HL-60 (cell line): ENCODE data around the gene KCNJ6.

Source experiments
- DNase-seq, 2 experiments: peaks; one replicate each; pipeline ENCODE4 v3.0.0-alpha.2; 2010 to 2020; ENCODE audit warnings: low read depth in 1 of 2, low spot score in 1 of 2
- H3K27ac ChIP-seq: fragments of 250-450 bp; sonication (Bioruptor Pico); replicated peaks from 2 replicates; pipeline ENCODE4 v1.5.1; 2020; ENCODE audit warnings: mild to moderate bottlenecking, moderate library complexity
- H3K27me3 ChIP-seq: fragments of 250-450 bp; sonication (Bioruptor Pico); 2 replicates; pipeline ENCODE4 v1.5.1; 2021; ENCODE audit warnings: mild to moderate bottlenecking, moderate library complexity; ENCODE audit not compliant: insufficient read depth, poor library complexity, severe bottlenecking
- H3K4me3 ChIP-seq: replicated peaks from 2 replicates; pipeline ENCODE4 v1.5.1; 2011; ENCODE audit warnings: mild to moderate bottlenecking, control low read depth, low read length; ENCODE audit not compliant: insufficient read depth
- GABPA ChIP-seq: IDR thresholded peaks from 2 replicates; pipeline ENCODE4 v1.6.1; 2012; ENCODE audit warnings: low read depth
- POLR2AphosphoS5 ChIP-seq: IDR thresholded peaks from 2 replicates; pipeline ENCODE4 v1.6.1; 2012; ENCODE audit warnings: low read depth
- SPI1 ChIP-seq: IDR thresholded peaks from 2 replicates; pipeline ENCODE4 v1.6.1; 2012; ENCODE audit warnings: low read depth, mild to moderate bottlenecking, borderline replicate concordance
- TF ChIP-seq, protein P1 (sequence below): IDR thresholded peaks from 2 replicates; pipeline ENCODE4 v1.6.1; 2012; ENCODE audit warnings: low read depth; ENCODE audit not compliant: insufficient replicate concordance
- TF ChIP-seq, protein P2 (sequence below): IDR thresholded peaks from one replicate; pipeline ENCODE4 v1.5.1; 2011; ENCODE audit warnings: low read length, control low read depth, inconsistent platforms; ENCODE audit not compliant: insufficient read depth

Gene KCNJ6

DNA sequence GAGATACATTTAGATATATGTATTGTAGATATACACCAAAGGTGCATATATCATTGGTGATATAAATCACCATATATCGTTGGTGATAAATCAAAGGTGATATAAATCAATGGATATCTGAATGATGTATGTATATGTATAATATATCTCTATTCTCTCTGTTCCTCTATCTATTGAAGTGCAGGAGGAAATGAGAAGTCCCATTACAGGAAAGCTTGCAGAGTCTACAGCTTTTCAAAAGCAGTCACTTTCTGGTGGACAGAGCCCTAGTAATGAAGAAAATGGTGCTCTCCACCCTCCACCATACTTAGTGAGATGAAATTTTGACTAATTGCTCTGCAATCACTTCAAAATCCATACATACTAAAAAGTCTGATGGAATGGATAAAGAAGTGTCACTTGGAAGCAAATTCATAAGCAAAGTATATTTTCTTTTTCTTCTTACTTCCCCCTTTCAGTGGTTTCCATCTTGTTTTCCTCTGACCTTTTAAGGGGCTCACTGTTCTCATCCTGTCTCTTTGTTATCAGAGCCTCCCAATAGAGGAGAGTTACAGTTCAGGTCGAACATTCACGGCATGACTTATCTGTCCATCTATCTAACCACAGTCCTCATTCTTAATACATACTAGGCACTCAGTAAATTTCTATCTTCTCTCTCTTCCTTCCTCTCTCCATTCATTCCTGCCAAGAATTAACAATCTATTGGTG lies 227.2 kb downstream of the KCNJ6 start:
- TF ChIP-seq, protein P1, sequence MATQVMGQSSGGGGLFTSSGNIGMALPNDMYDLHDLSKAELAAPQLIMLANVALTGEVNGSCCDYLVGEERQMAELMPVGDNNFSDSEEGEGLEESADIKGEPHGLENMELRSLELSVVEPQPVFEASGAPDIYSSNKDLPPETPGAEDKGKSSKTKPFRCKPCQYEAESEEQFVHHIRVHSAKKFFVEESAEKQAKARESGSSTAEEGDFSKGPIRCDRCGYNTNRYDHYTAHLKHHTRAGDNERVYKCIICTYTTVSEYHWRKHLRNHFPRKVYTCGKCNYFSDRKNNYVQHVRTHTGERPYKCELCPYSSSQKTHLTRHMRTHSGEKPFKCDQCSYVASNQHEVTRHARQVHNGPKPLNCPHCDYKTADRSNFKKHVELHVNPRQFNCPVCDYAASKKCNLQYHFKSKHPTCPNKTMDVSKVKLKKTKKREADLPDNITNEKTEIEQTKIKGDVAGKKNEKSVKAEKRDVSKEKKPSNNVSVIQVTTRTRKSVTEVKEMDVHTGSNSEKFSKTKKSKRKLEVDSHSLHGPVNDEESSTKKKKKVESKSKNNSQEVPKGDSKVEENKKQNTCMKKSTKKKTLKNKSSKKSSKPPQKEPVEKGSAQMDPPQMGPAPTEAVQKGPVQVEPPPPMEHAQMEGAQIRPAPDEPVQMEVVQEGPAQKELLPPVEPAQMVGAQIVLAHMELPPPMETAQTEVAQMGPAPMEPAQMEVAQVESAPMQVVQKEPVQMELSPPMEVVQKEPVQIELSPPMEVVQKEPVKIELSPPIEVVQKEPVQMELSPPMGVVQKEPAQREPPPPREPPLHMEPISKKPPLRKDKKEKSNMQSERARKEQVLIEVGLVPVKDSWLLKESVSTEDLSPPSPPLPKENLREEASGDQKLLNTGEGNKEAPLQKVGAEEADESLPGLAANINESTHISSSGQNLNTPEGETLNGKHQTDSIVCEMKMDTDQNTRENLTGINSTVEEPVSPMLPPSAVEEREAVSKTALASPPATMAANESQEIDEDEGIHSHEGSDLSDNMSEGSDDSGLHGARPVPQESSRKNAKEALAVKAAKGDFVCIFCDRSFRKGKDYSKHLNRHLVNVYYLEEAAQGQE = no peak
- TF ChIP-seq GABPA (no peak), SPI1 (no peak), POLR2AphosphoS5 (no peak)
- TF ChIP-seq, protein P2, sequence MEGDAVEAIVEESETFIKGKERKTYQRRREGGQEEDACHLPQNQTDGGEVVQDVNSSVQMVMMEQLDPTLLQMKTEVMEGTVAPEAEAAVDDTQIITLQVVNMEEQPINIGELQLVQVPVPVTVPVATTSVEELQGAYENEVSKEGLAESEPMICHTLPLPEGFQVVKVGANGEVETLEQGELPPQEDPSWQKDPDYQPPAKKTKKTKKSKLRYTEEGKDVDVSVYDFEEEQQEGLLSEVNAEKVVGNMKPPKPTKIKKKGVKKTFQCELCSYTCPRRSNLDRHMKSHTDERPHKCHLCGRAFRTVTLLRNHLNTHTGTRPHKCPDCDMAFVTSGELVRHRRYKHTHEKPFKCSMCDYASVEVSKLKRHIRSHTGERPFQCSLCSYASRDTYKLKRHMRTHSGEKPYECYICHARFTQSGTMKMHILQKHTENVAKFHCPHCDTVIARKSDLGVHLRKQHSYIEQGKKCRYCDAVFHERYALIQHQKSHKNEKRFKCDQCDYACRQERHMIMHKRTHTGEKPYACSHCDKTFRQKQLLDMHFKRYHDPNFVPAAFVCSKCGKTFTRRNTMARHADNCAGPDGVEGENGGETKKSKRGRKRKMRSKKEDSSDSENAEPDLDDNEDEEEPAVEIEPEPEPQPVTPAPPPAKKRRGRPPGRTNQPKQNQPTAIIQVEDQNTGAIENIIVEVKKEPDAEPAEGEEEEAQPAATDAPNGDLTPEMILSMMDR = no peak
- H3K4me3 ChIP-seq = no peak overlapping the region
- DNase-seq = no peak
- no peaks in the 10 kb centered on the region for H3K27me3 ChIP-seq
- H3K27ac ChIP-seq = no peak overlapping the region

DNA sequence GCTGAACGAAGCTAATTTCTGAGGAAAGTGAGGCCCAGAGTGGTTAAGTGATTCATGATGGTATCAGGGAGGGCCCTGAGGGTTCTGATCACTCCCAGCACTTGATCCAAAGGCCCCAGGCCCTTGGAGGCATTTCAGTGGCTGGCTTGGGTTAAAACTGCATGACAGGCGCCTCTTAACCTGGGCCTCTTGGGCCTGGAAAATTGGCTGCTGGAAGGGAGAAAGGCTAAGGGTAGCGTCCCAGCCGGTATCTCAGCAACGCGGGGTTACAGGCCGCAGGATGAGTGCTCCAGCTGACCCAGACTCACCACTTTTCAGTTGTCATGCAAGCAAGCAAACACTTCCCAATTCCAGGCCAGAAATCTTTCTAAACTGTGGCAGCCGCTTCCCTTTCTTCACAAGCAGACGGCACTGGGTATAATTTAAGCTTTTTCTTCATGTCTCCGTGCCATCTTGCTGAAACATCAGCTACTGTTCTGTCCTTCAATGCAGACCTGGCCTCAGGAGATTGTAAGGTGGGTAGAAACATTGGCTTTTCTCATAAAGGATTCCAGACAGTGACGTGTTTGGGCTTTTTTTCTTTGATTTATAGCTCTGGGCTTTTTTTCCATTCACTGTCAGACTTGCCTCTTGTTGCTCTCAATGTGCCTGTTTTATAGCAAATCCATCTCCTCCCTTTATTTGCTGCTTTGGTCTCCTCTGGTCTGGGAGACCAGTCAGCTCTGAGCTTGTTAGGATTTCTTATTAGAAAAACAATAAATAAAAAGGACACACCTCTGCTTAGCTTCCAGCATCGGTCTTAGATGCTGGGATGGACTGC lies 229.1 kb downstream of the KCNJ6 start:
- TF ChIP-seq, protein P2 = no peak
- TF ChIP-seq SPI1 = peak; percentile 69; the same call in 1 of the 2 replicates
- Histone ChIP-seq H3K27me3 (no peaks in the 10 kb centered on the region), H3K27ac (no peak overlapping the region)

DNA sequence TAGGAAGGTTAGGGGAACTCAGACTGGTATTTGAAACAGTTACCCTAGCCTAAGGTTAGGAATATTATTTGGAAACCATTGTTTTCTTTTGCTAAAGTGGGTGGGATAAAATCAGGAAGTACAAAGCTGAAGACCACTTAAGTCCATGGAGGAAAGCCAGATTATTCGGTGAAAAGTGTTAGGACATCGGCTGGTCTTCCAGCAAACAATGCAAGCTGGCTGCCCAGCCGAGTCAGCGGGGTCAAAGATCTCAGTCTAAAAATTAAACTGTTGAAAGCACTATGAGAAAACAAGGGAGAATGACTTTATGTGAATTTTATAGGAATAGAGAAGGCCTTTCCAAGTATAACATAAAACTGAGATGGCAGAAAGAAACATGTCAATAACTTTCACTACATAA lies 231.7 kb downstream of the KCNJ6 start:
- TF ChIP-seq, protein P2 = no peak
- TF ChIP-seq POLR2AphosphoS5 (no peak), SPI1 (no peak), GABPA (no peak)
- TF ChIP-seq, protein P1 = no peak
- no peak overlapping the region for H3K4me3 ChIP-seq
- H3K27me3 ChIP-seq = no peaks in the 10 kb centered on the region
- DNase-seq = no peak
- H3K27ac ChIP-seq = no peak overlapping the region

More for the DNA sequence above, 229.1 kb downstream of the KCNJ6 start:
- H3K4me3 ChIP-seq = no peak overlapping the region
- DNase-seq = peak in 1 of 2 experiments; percentile 51
